ENCODE measurements around the gene FNDC3B. TPM values are rescaled to one million over a fixed set of nuclear protein-coding genes. Genes with fewer than 3 reads are reported as not detected.
A peak's percentile ranks its signal among the peaks of the same experiment; 100 is the strongest.

FNDC3B gene
- total RNA-seq, 2 donors from 2014 or later: 27.0 to 41.6 TPM

- H3K27me3 Mint-ChIP-seq: no peaks in the 10 kb centered on the region
- H3K9me3 ChIP-seq (ENCODE audit: control insufficient read depth, low read length, poor library complexity, severe bottlenecking): no peaks in the 10 kb centered on the region
- H3K4me3 Mint-ChIP-seq: no peak overlapping the region
- no peak for ATAC-seq
- H3K4me1 Mint-ChIP-seq: peaks cover 10% of the 10 kb centered on the region
- H3K36me3 Mint-ChIP-seq (ENCODE audit: low read depth): peaks cover 2% of the 10 kb centered on the region
- no peak overlapping the region for H3K27ac Mint-ChIP-seq
- no peak for DNase-seq
Observed at GRCh38 chr3:172319595-172319994, 280.2 kb downstream of the FNDC3B start.

GRCh38 chr3:172320468-172320867 is 281.1 kb downstream of the FNDC3B start:
- no peak overlapping the region for H3K4me3 Mint-ChIP-seq

GRCh38 chr3:172321035-172321434 is 281.7 kb downstream of the FNDC3B start:
- no peaks in the 10 kb centered on the region for H3K27me3 Mint-ChIP-seq
- H3K27ac Mint-ChIP-seq: no peak overlapping the region
- ATAC-seq (no peak), DNase-seq (no peak)
- no peak overlapping the region for H3K4me3 Mint-ChIP-seq
- H3K4me1 Mint-ChIP-seq: peaks cover 10% of the 10 kb centered on the region
- no peaks in the 10 kb centered on the region for H3K9me3 ChIP-seq (ENCODE audit: control insufficient read depth, low read length, poor library complexity, severe bottlenecking)
- H3K36me3 Mint-ChIP-seq (ENCODE audit: low read depth): peaks cover 2% of the 10 kb centered on the region

More at GRCh38 chr3:172320468-172320867, 281.1 kb downstream of the FNDC3B start:
- Mint-ChIP-seq H3K27me3 (no peaks in the 10 kb centered on the region), H3K36me3 (ENCODE audit: low read depth) (peaks cover 2% of the 10 kb centered on the region), H3K4me1 (peaks cover 10% of the 10 kb centered on the region), H3K27ac (no peak overlapping the region)
- DNase-seq (no peak), ATAC-seq (no peak)
- no peaks in the 10 kb centered on the region for H3K9me3 ChIP-seq (ENCODE audit: control insufficient read depth, low read length, poor library complexity, severe bottlenecking)

DNA sequence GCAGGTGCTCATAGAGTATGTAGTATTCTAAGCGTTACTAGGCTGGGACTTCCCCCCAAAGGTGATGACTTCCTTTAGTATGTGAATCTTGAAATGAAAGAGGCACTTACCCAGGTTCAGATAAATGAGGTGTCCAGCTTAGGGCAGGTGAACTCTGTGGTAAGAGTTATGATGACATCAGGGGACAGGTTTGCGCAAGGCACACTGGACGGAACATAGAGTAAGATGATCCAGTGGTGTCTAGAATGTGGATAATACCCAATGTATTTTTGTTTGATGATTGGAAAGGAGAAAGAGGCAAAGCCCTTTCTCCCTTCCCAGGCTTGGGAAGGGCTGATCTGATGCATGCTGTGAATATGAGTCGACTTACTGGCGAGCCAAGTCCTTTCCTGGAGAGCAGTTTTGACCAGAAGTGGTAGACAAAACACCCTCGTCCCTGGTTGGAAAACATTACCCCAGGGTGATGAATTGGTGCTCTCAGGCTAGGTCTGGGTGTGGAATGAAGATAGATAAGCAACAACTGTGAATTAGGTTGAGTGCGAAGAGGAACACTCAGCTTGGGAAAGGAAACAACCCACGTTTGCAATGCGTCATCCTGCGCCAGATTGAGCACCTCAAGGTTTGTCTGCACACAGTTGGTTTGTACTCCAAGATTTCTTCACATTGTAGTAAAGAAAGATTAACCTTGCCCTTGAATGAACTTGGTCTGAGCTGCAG is 284.7 kb downstream of the FNDC3B start:
- no peak overlapping the region for H3K4me3 Mint-ChIP-seq
- H3K4me1 Mint-ChIP-seq: peaks cover 10% of the 10 kb centered on the region
- H3K27ac Mint-ChIP-seq: peak overlapping the region; percentile 59
- no peak for DNase-seq
- H3K9me3 ChIP-seq (ENCODE audit: control insufficient read depth, low read length, poor library complexity, severe bottlenecking): no peaks in the 10 kb centered on the region
- ATAC-seq: no peak
- H3K27me3 Mint-ChIP-seq: no peaks in the 10 kb centered on the region
- H3K36me3 Mint-ChIP-seq (ENCODE audit: low read depth): no peaks in the 10 kb centered on the region

DNA sequence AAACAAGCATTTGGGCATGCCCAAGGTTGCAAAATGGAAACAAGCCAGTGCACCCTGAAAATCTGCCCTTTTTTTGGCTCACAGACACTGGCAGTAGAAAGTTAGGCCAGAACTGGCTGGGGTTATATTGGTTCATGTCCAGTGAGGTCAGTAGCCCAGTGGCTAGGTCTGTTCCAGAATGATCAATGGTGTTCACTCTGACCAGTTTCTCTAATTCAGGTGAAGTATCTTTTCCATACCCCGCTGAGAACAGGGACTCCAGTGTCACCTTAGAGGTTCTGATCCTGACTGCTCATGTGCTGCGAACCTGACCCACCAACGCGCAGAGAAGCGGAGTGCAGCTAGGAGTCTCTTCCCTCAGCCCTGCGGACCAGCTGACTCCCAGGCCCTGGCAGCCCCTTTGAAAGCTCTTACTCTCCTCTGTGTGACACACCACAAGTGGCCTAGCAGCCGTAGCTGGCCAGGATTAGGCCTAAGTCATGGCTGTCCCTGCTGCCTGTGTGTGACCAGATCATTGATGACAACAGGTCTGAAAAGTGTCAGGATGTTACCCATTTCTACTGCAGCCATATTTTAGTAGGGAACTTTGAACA is 285.3 kb downstream of the FNDC3B start:
- Mint-ChIP-seq H3K27ac (peak overlapping the region; percentile 59), H3K4me1 (peaks cover 10% of the 10 kb centered on the region), H3K36me3 (ENCODE audit: low read depth) (no peaks in the 10 kb centered on the region), H3K4me3 (no peak overlapping the region), H3K27me3 (no peaks in the 10 kb centered on the region)
- ATAC-seq: no peak
- DNase-seq: no peak
- H3K9me3 ChIP-seq (ENCODE audit: control insufficient read depth, low read length, poor library complexity, severe bottlenecking): no peaks in the 10 kb centered on the region

GRCh38 chr3:172325461-172325860 is 286.1 kb downstream of the FNDC3B start:
- no peaks in the 10 kb centered on the region for H3K9me3 ChIP-seq (ENCODE audit: control insufficient read depth, low read length, poor library complexity, severe bottlenecking)
- ATAC-seq (no peak), DNase-seq (no peak)
- H3K4me1 Mint-ChIP-seq: peaks cover 6% of the 10 kb centered on the region
- H3K27me3 Mint-ChIP-seq: no peaks in the 10 kb centered on the region
- no peak overlapping the region for H3K4me3 Mint-ChIP-seq
- H3K36me3 Mint-ChIP-seq (ENCODE audit: low read depth): no peaks in the 10 kb centered on the region
- H3K27ac Mint-ChIP-seq: peak overlapping the region; percentile 59

- Mint-ChIP-seq H3K4me3 (no peak overlapping the region), H3K27ac (no peak overlapping the region), H3K36me3 (ENCODE audit: low read depth) (no peaks in the 10 kb centered on the region), H3K27me3 (no peaks in the 10 kb centered on the region), H3K4me1 (peaks cover 4% of the 10 kb centered on the region)
- no peaks in the 10 kb centered on the region for H3K9me3 ChIP-seq (ENCODE audit: control insufficient read depth, low read length, poor library complexity, severe bottlenecking)
- ATAC-seq: no peak
- no peak for DNase-seq
Observed at GRCh38 chr3:172326993-172327392, 287.6 kb downstream of the FNDC3B start.

- H3K4me1 Mint-ChIP-seq: peaks cover 2% of the 10 kb centered on the region
- H3K9me3 ChIP-seq (ENCODE audit: control insufficient read depth, low read length, poor library complexity, severe bottlenecking): no peaks in the 10 kb centered on the region
- ATAC-seq (no peak), DNase-seq (no peak)
- no peaks in the 10 kb centered on the region for H3K27me3 Mint-ChIP-seq
- H3K4me3 Mint-ChIP-seq: no peak overlapping the region
- H3K27ac Mint-ChIP-seq: peak overlapping the region; percentile 66
- no peaks in the 10 kb centered on the region for H3K36me3 Mint-ChIP-seq (ENCODE audit: low read depth)
Observed at GRCh38 chr3:172328282-172328681, 288.9 kb downstream of the FNDC3B start.

- peaks cover 2% of the 10 kb centered on the region for H3K36me3 Mint-ChIP-seq (ENCODE audit: low read depth)
- no peak for ATAC-seq
- H3K27ac Mint-ChIP-seq: no peak overlapping the region
- no peak overlapping the region for H3K4me3 Mint-ChIP-seq
- no peaks in the 10 kb centered on the region for H3K27me3 Mint-ChIP-seq
- no peaks in the 10 kb centered on the region for H3K9me3 ChIP-seq (ENCODE audit: control insufficient read depth, low read length, poor library complexity, severe bottlenecking)
- DNase-seq: no peak
- H3K4me1 Mint-ChIP-seq: peaks cover 2% of the 10 kb centered on the region
Observed at GRCh38 chr3:172329070-172329469, 289.7 kb downstream of the FNDC3B start.

DNA sequence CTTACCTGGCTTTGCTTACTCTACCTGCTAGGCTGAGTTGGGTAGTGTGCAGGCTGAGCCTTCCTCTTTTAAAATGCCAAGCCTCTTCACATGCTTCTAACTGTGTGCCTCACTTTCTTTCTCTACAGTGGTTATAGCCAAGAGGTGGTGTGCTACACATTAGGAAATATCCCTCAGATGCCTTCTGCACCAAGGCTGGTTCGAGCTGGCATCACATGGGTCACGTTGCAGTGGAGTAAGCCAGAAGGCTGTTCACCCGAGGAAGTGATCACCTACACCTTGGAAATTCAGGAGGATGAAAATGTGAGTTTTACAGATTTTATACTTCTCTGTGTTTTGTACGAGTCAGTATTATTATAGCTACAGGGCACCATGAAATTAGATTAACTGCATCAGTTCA is 291.0 kb downstream of the FNDC3B start:
- Mint-ChIP-seq H3K27ac (no peak overlapping the region), H3K4me1 (peaks cover 2% of the 10 kb centered on the region), H3K36me3 (ENCODE audit: low read depth) (peaks cover 2% of the 10 kb centered on the region), H3K4me3 (no peak overlapping the region), H3K27me3 (no peaks in the 10 kb centered on the region)
- ATAC-seq (no peak), DNase-seq (no peak)
- H3K9me3 ChIP-seq (ENCODE audit: control insufficient read depth, low read length, poor library complexity, severe bottlenecking): no peaks in the 10 kb centered on the region

DNA sequence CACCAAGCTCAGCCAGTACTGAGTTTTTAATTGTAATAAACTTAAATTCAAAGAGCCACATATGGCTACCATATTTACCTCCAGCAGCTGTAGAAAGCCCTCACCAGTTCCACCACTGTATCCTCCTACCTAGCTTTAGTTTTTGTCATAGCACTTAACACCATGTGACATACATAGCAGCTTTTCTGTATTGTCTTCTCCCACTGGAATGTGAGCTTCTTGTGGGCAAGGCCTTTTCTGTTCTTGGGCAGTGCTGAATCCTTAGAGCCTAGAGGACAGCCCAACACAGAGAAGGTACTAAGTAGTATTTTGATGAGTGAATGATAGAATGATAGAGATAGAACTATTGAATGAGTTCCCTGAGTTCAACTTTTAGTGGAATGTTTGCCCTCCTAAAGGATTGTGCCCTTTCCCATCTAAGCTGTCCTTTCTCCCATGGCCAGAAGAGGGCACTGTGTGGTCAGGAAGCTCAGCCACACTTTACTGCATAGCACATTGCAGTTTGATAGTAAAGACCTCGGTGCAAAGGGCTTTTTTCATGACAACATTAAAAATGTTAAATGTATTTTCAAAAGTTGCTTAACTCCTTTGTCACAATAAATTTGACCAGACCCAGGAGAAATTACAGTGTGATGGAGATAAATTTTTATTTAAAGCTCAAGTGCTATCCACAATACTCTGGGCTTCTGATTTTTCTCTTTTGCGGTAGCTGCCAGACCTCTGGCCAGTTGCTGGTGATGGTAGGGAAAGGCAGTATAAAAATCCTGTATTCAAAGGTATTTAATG is 293.1 kb downstream of the FNDC3B start:
- Mint-ChIP-seq H3K36me3 (ENCODE audit: low read depth) (peaks cover 2% of the 10 kb centered on the region), H3K27me3 (no peaks in the 10 kb centered on the region), H3K4me1 (peaks cover 2% of the 10 kb centered on the region), H3K27ac (no peak overlapping the region), H3K4me3 (no peak overlapping the region)
- H3K9me3 ChIP-seq (ENCODE audit: control insufficient read depth, low read length, poor library complexity, severe bottlenecking): no peaks in the 10 kb centered on the region
- ATAC-seq: peak; percentile 94
- peak; percentile 20 to 37 (median 36) for DNase-seq

GRCh38 chr3:172333042-172333377 is 293.6 kb downstream of the FNDC3B start:
- ATAC-seq (no peak), DNase-seq (no peak)
- Mint-ChIP-seq H3K4me1 (peaks cover 2% of the 10 kb centered on the region), H3K36me3 (ENCODE audit: low read depth) (peaks cover 4% of the 10 kb centered on the region), H3K27ac (no peak overlapping the region), H3K27me3 (no peaks in the 10 kb centered on the region), H3K4me3 (no peak overlapping the region)
- no peaks in the 10 kb centered on the region for H3K9me3 ChIP-seq (ENCODE audit: control insufficient read depth, low read length, poor library complexity, severe bottlenecking)

DNA sequence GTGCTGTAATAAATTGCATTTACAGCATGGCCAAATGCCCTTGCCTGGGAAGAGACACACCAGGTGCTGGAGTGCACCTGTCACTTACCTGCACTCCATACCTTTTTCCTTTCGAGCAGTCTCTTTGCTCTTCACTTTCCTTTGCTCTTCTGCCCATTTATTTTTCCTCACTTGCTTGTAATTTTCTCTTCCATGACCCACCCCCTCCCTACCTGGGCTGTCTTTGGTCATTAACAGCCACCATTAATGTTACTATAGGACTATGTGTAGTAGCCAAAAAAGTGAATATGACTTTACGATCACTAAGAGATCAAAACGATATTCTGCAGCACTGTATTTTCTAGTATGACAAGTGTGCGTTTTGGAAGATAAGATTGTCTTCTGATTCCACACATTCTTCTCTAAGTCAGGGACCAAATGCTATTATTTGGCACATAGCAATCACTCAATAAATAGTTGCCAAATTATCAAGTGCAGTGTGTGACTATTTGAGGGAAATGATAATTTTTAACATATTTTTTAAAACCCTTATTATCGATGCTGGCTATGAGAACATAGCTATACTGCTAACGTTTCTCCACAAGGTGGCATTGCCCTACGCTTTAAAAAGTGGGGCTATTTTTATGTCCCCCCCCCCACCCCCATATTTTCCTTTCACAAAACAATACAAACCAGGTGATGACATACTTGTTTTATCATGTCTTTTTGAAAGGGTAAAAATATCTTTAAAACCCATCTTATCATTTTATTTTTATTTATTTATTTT is 294.5 kb downstream of the FNDC3B start:
- no peaks in the 10 kb centered on the region for H3K9me3 ChIP-seq (ENCODE audit: control insufficient read depth, low read length, poor library complexity, severe bottlenecking)
- DNase-seq (no peak), ATAC-seq (no peak)
- Mint-ChIP-seq H3K27ac (no peak overlapping the region), H3K4me1 (peaks cover 2% of the 10 kb centered on the region), H3K27me3 (no peaks in the 10 kb centered on the region), H3K36me3 (ENCODE audit: low read depth) (peaks cover 4% of the 10 kb centered on the region), H3K4me3 (no peak overlapping the region)
